ENCODE data around the gene OS9. TPM values are rescaled to one million over a fixed set of nuclear protein-coding genes. Genes with fewer than 3 reads are reported as not detected.
"Not testable (repeated sequence)": the region's sequence is repeated elsewhere in the genome, so short reads cannot be mapped to it uniquely, and the experiment has no call there.

Gene OS9
- total RNA-seq, 1 donor: 211 TPM

- Histone ChIP-seq H3K27me3 (ENCODE audit: insufficient read depth, low read length) (no peaks in the 10 kb centered on the region), H3K27ac (ENCODE audit: low read depth, low read length) (no peak overlapping the region), H3K36me3 (ENCODE audit: insufficient read depth, low read length) (no peaks in the 10 kb centered on the region), H3K79me2 (ENCODE audit: insufficient read depth, low read length) (no peaks in the 10 kb centered on the region), H3K9me3 (ENCODE audit: low read depth, low read length) (no peaks in the 10 kb centered on the region), H3K4me3 (ENCODE audit: insufficient read depth, low read length) (no peak overlapping the region), H3K4me2 (ENCODE audit: insufficient read depth, low read length) (no peak overlapping the region), H3K4me1 (ENCODE audit: insufficient read depth, low read length) (no peaks in the 10 kb centered on the region), H4K20me1 (ENCODE audit: insufficient read depth, low read length) (no peaks in the 10 kb centered on the region), H2AFZ (ENCODE audit: low read length) (no peak overlapping the region)
- no peak for TF ChIP-seq CTCF (IDR thresholded peaks at IDR 0.05; ENCODE audit: extremely low read depth, low read depth, low read length)
- DNase-seq (ENCODE audit: insufficient read length, low spot score, missing footprints): no peak
These were observed 32.6 kb upstream of the OS9 start for GRCh38 chr12:57661376-57661775.

DNA sequence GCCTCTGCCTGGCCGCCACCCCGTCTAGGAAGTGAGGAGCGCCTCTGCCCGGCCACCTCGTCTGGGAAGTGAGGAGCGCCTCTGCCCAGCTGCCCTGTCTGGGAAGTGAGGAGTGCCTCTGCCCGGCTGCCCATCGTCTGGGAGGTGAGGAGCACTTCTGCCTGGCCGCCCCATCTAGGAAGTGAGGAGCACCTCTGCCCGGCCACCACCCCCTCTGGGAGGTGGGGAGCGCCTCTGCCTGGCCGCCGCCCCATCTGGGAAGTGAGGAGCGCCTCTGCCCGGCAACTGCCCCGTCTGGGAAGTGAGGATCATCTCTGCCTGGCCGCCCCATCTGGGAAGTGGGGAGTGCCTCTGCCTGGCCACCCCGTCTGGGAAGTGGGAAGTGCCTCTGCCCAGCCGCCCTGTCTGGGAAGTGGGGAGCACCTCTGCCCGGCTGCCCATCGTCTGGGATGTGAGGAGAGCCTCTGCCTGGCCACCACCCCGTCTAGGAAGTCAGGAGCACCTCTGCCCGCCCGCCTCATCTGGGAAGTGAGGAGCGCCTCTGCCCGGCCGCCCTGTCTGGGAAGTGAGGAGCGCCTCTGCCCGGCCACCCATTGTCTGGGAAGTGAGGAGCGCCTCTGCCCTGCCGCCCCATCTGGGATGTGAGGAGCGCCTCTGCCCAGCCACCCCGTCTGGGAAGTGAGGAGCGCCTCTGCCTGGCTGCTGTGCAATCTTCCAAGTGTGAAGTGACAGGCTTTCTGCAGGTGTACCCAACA is 28.7 kb upstream of the OS9 start:
- not testable (repeated sequence) for H3K9me3 ChIP-seq (ENCODE audit: low read depth, low read length); H3K79me2 ChIP-seq (ENCODE audit: insufficient read depth, low read length); H3K36me3 ChIP-seq (ENCODE audit: insufficient read depth, low read length); H3K4me3 ChIP-seq (ENCODE audit: insufficient read depth, low read length); H2AFZ ChIP-seq (ENCODE audit: low read length); H3K27me3 ChIP-seq (ENCODE audit: insufficient read depth, low read length); H3K4me2 ChIP-seq (ENCODE audit: insufficient read depth, low read length); DNase-seq (ENCODE audit: insufficient read length, low spot score, missing footprints); H3K27ac ChIP-seq (ENCODE audit: low read depth, low read length); H3K4me1 ChIP-seq (ENCODE audit: insufficient read depth, low read length); H4K20me1 ChIP-seq (ENCODE audit: insufficient read depth, low read length)

DNA sequence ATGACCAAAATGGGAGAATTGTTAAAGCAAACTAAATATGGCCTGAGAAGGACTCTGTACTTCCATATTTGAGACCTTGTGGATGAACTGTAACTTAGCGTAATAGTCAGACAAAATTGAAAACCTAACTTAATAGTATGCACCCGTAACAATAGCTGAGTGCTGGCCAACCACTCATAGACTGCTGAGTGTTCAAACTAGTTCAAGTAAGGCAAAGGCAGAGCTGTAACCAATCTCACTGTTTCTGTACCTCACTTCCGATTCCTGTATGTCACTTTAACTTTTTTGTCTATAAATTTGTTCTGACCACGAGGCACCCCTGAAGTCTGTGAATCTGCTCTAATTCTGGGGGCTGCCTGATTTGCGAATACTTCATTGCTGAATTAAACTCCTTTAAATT is 27.0 kb upstream of the OS9 start:
- Histone ChIP-seq H2AFZ (ENCODE audit: low read length) (no peak overlapping the region), H3K4me2 (ENCODE audit: insufficient read depth, low read length) (no peak overlapping the region), H4K20me1 (ENCODE audit: insufficient read depth, low read length) (no peaks in the 10 kb centered on the region), H3K4me1 (ENCODE audit: insufficient read depth, low read length) (no peaks in the 10 kb centered on the region), H3K9me3 (ENCODE audit: low read depth, low read length) (no peaks in the 10 kb centered on the region), H3K36me3 (ENCODE audit: insufficient read depth, low read length) (no peaks in the 10 kb centered on the region), H3K79me2 (ENCODE audit: insufficient read depth, low read length) (no peaks in the 10 kb centered on the region), H3K27me3 (ENCODE audit: insufficient read depth, low read length) (no peaks in the 10 kb centered on the region), H3K4me3 (ENCODE audit: insufficient read depth, low read length) (no peak overlapping the region), H3K27ac (ENCODE audit: low read depth, low read length) (no peak overlapping the region)
- no peak for TF ChIP-seq CTCF (IDR thresholded peaks at IDR 0.05; ENCODE audit: extremely low read depth, low read depth, low read length)
- no peak for DNase-seq (ENCODE audit: insufficient read length, low spot score, missing footprints)

- H3K4me2 ChIP-seq (ENCODE audit: insufficient read depth, low read length); H3K27ac ChIP-seq (ENCODE audit: low read depth, low read length); H3K27me3 ChIP-seq (ENCODE audit: insufficient read depth, low read length): not testable (repeated sequence)
These were observed 24.2 kb upstream of the OS9 start for GRCh38 chr12:57669691-57670090.

DNA sequence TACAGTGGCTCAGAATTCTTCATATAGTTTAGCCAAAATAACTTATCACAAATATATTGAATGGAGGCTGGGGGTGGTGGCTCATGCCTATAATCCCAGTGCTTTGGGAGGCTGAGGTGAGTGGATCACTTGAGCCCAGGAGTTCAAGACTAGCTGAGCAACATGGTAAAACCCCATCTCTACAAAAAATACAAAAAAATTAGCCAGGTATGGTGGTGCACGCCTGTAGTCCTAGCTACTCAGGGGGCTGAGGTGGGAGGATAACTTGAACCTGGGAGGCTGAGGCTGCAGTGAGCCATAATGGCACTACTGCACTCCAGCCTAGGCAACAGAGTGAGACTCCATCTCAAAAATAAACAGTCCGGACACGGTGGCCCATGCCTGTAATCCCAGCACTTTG is 22.1 kb upstream of the OS9 start:
- not testable (repeated sequence) for H3K36me3 ChIP-seq (ENCODE audit: insufficient read depth, low read length); H3K27me3 ChIP-seq (ENCODE audit: insufficient read depth, low read length); H2AFZ ChIP-seq (ENCODE audit: low read length); H3K9me3 ChIP-seq (ENCODE audit: low read depth, low read length); H3K4me2 ChIP-seq (ENCODE audit: insufficient read depth, low read length); H3K4me1 ChIP-seq (ENCODE audit: insufficient read depth, low read length); H4K20me1 ChIP-seq (ENCODE audit: insufficient read depth, low read length); DNase-seq (ENCODE audit: insufficient read length, low spot score, missing footprints); H3K27ac ChIP-seq (ENCODE audit: low read depth, low read length); H3K4me3 ChIP-seq (ENCODE audit: insufficient read depth, low read length); H3K79me2 ChIP-seq (ENCODE audit: insufficient read depth, low read length)

More at GRCh38 chr12:57669691-57670090, 24.2 kb upstream of the OS9 start:
- H2AFZ ChIP-seq (ENCODE audit: low read length); H3K79me2 ChIP-seq (ENCODE audit: insufficient read depth, low read length); H3K9me3 ChIP-seq (ENCODE audit: low read depth, low read length); DNase-seq (ENCODE audit: insufficient read length, low spot score, missing footprints); H4K20me1 ChIP-seq (ENCODE audit: insufficient read depth, low read length); H3K4me3 ChIP-seq (ENCODE audit: insufficient read depth, low read length); H3K36me3 ChIP-seq (ENCODE audit: insufficient read depth, low read length); H3K4me1 ChIP-seq (ENCODE audit: insufficient read depth, low read length): not testable (repeated sequence)

Data from osteoblast (primary cell).